Measurements from ENCODE around the gene GABRA4. TPM values are rescaled to one million over a fixed set of nuclear protein-coding genes. Genes with fewer than 3 reads are reported as not detected.

Gene GABRA4
- total RNA-seq, 1 experiment from 2014 or later, result not detected

GRCh38 chr4:46946919-46947536 is 46.4 kb downstream of the GABRA4 start:
- Mint-ChIP-seq H3K9me3 (no peaks in the 10 kb centered on the region; a peak in 1 of 5 replicates), H3K27ac (peak overlapping the region in 1 of 3 experiments; percentile 51; a peak in 1 of 7 replicates), H3K27me3 (ENCODE audit: low read depth) (no peaks in the 10 kb centered on the region), H3K4me1 (no peaks in the 10 kb centered on the region), H3K4me3 (no peak overlapping the region), H3K36me3 (ENCODE audit: insufficient read depth in 1 of 3, low read depth in 3 of 3) (no peaks in the 10 kb centered on the region)
- H3K79me2 ChIP-seq (ENCODE audit: insufficient read depth, low read length), result no peaks in the 10 kb centered on the region
- no peak overlapping the region for H4K91ac ChIP-seq (ENCODE audit: insufficient read length, low read depth, low read length)
- no peak overlapping the region for H4K8ac ChIP-seq (replicated peaks; ENCODE audit: insufficient read length, low read depth, low read length)
- no peak overlapping the region for H3K56ac ChIP-seq (ENCODE audit: insufficient read length, low read depth, low read length)
- H2BK12ac ChIP-seq (ENCODE audit: insufficient read length, low read depth, low read length), result no peak overlapping the region
- H3K9me3 ChIP-seq (ENCODE audit: control insufficient read depth, low read depth, low read length), result no peaks in the 10 kb centered on the region
- no peak overlapping the region for H2BK15ac ChIP-seq (ENCODE audit: low read depth, low read length)
- no peak for TF ChIP-seq CTCF (conservative IDR thresholded peaks at IDR 0.05)
- WGBS (ENCODE audit: extremely low coverage, insufficient read length, low lambda C conversion rate), result no CpG with 5 or more reads among the region's 6 CpGs
- no peak overlapping the region for H3K23ac ChIP-seq (ENCODE audit: insufficient read length, low read depth, low read length)
- no peak overlapping the region for H3K18ac ChIP-seq (ENCODE audit: insufficient read length, low read depth, low read length)
- no peaks in the 10 kb centered on the region for H3K23me2 ChIP-seq (ENCODE audit: insufficient read length, low read depth, low read length, poor library complexity, severe bottlenecking)
- no peaks in the 10 kb centered on the region for H3K4me1 ChIP-seq (ENCODE audit: insufficient read depth, low read length)
- no peak overlapping the region for H2AFZ ChIP-seq (ENCODE audit: low read length)
- no peak overlapping the region for H3K14ac ChIP-seq (ENCODE audit: insufficient read depth, low read length)
- no peak overlapping the region for H3K9ac ChIP-seq (ENCODE audit: extremely low read depth, insufficient read length, low read length)
- no peak for DNase-seq
- no peak overlapping the region for H2BK20ac ChIP-seq (ENCODE audit: low read depth, low read length, poor library complexity, severe bottlenecking)
- no peak overlapping the region for H3K4me2 ChIP-seq (ENCODE audit: insufficient read depth, insufficient read length, low read length)
- no peak overlapping the region for H2BK5ac ChIP-seq (ENCODE audit: insufficient read length, low read length)
- no peak overlapping the region for H4K5ac ChIP-seq (ENCODE audit: insufficient read length, low read depth, low read length)
- H3K27ac ChIP-seq (ENCODE audit: insufficient read length, low read depth, low read length), result no peak overlapping the region
- no peaks in the 10 kb centered on the region for H3K79me1 ChIP-seq (ENCODE audit: insufficient read depth, low read depth, low read length, poor library complexity, severe bottlenecking)
- no peaks in the 10 kb centered on the region for H4K20me1 ChIP-seq (ENCODE audit: control insufficient read depth, insufficient read depth, insufficient read length)
- H3K27me3 ChIP-seq (ENCODE audit: insufficient read depth, low read length), result no peaks in the 10 kb centered on the region
- H3K4ac ChIP-seq (ENCODE audit: low read depth, low read length), result no peak overlapping the region
- H2BK120ac ChIP-seq (ENCODE audit: low read depth, low read length, poor library complexity, severe bottlenecking), result no peak overlapping the region
- H3T11ph ChIP-seq (ENCODE audit: low read length), result no peak overlapping the region
- H2AK5ac ChIP-seq (ENCODE audit: insufficient read length, low read length), result no peak overlapping the region
